Heart left ventricle (tissue), 16 donors: Measurements from ENCODE around the gene RSKR. TPM values are rescaled to one million over a fixed set of nuclear protein-coding genes. Genes with fewer than 3 reads are reported as not detected.
"Not testable (repeated sequence)": the region's sequence is repeated elsewhere in the genome, so short reads cannot be mapped to it uniquely, and the experiment has no call there.

ENCODE experiments used
- ATAC-seq, 4 donors: fragments of 200-7000 bp; cut with Tn5 transposase; one replicate each; pipeline ENCODE4 v1.9.1; 2020 to 2022; ENCODE audit warnings: moderate library complexity in 4 of 4, mild to moderate bottlenecking in 3 of 4, moderate number of reproducible peaks in 1 of 4
- DNase-seq, 5 donors: peaks; one replicate each; pipeline ENCODE4 v3.0.0-alpha.2; 2020
- H3K27ac ChIP-seq, 12 donors: fragments of 200-600 bp; sonication (generic) in 4 of 12; one replicate each; pipeline versions ENCODE4 v1.5.0 to v1.8.0; 2016 to 2022; ENCODE audit warnings: mild to moderate bottlenecking in 2 of 12
- H3K27me3 ChIP-seq, 9 donors: fragments of 200-600 bp; sonication (generic) in 2 of 9; one replicate each; pipeline versions ENCODE4 v1.5.1 to v1.8.0; 2016 to 2022; ENCODE audit warnings: mild to moderate bottlenecking in 3 of 9
- H3K36me3 ChIP-seq, 9 donors: fragments of 200-600 bp; sonication (generic) in 2 of 9; one replicate each; pipeline versions ENCODE4 v1.5.0 to v1.8.0; 2018 to 2022; ENCODE audit warnings: mild to moderate bottlenecking in 2 of 9
- H3K4me1 ChIP-seq, 12 donors: fragments of 200-600 bp; sonication (generic) in 4 of 12; one replicate each; pipeline versions ENCODE4 v1.5.0 to v1.8.0; 2016 to 2022; ENCODE audit warnings: mild to moderate bottlenecking in 3 of 12
- H3K4me3 ChIP-seq, 12 donors: fragments of 200-600 bp; sonication (generic) in 4 of 12; one replicate each; pipeline versions ENCODE4 v1.5.0 to v1.8.0; 2017 to 2022; ENCODE audit warnings: mild to moderate bottlenecking in 9 of 12, moderate library complexity in 4 of 12
- H3K9me3 ChIP-seq, 12 donors: fragments of 200-600 bp; sonication (generic) in 4 of 12; one replicate each; pipeline versions ENCODE4 v1.5.0 to v1.8.0; 2016 to 2022; ENCODE audit warnings: mild to moderate bottlenecking in 1 of 12
- POLR2A ChIP-seq, 2 donors: fragments of 450-650 bp; IDR thresholded peaks; one replicate each; pipeline ENCODE4 v1.6.1; 2017; ENCODE audit warnings: antibody characterized with exemption in 2 of 2, mild to moderate bottlenecking in 2 of 2, moderate library complexity in 2 of 2
- WGBS, 4 donors: extraction: QIAGEN DNeasy Blood & Tissue Kit in 2 of 4; methylation state at CpG; one replicate each; pipeline versions ENCODE4 v1.1.5 to v1.1.7; 2013 to 2018; 5-methylcytosine and 5-hydroxymethylcytosine counted together
- intact Hi-C, 10 donors: fragments of 100-400 bp; cut with DNase I; formaldehyde crosslinking; loops; one replicate each; pipeline versions ENCODE4 v1.11.1 to v1.14.2; 2022
- polyA plus RNA-seq, 2 donors: library from polyadenylated mRNA; stranded (reverse); fragments of 200-250 nt; gene quantifications; one replicate each; pipeline ENCODE4 v1.2.3, GENCODE V29; 2013
- total RNA-seq, 9 donors: library from RNA; depleted of rRNA in 2 of 9; stranded (reverse); fragments of >200 nt in 2 of 9; fragmentation: NEBNext Ultra II Directional in 3 of 9; extraction: Animal tissue kit (Norgen Biotek cat#: 25700) in 3 of 9; gene quantifications; one replicate each; pipeline versions ENCODE4 v1.1.0 to v1.2.4, GENCODE V29; 2016 to 2023
- TF ChIP-seq, protein P1 (sequence below), 12 donors: fragments of 200-600 bp; sonication (generic) in 4 of 12; IDR thresholded peaks; one replicate each; pipeline versions ENCODE4 v1.5.0 to v1.8.0; 2018 to 2022; ENCODE audit warnings: antibody characterized with exemption in 12 of 12, mild to moderate bottlenecking in 5 of 12
- donor health status: ischemic (EF 13 %, LVEDD 7.1; RV severe dilation, severe dysfunction).
- donor health status: healthy with polysubstance abuse.
- donor health status: DM: no; HTN: yes; CAD: no.
- donor health status: DM: no; HTN: no; CAD: no.
- donor health status: ischemic (EF 25% LVEDD 6.9; RV normal size, moderate dysfunction).
- donor health status: ischemic (EF 25% LVEDD 5.7; RV mildly dilated, moderate dysfunction).
- donor health status: healthy.
- donor health status: DM: yes; HTN: yes; CAD: no.
- donor health status: ischemic (EF 35%, LVEDD 5.7; RV mildly dilated, moderate dysfunction).
- donor health status: nonischemic (EF 11% LVEDD 7.7; RV severe dilation, severe dysfunction).
- donor health status: DM: yes; HTN: yes; CAD: no.
- donor health status: PGD.
- donor health status: ischemic (EF 29% LVEDD 5.4; RV normal size, mild dysfunction).
- donor health status: nonischemic (EF 23%, LVEDD 6.1; RV moderate dilation, normal function).

The RSKR gene
- total and polyA plus RNA-seq, 11 donors, result 2.8 to 8.3 (median 4.2) TPM

DNA sequence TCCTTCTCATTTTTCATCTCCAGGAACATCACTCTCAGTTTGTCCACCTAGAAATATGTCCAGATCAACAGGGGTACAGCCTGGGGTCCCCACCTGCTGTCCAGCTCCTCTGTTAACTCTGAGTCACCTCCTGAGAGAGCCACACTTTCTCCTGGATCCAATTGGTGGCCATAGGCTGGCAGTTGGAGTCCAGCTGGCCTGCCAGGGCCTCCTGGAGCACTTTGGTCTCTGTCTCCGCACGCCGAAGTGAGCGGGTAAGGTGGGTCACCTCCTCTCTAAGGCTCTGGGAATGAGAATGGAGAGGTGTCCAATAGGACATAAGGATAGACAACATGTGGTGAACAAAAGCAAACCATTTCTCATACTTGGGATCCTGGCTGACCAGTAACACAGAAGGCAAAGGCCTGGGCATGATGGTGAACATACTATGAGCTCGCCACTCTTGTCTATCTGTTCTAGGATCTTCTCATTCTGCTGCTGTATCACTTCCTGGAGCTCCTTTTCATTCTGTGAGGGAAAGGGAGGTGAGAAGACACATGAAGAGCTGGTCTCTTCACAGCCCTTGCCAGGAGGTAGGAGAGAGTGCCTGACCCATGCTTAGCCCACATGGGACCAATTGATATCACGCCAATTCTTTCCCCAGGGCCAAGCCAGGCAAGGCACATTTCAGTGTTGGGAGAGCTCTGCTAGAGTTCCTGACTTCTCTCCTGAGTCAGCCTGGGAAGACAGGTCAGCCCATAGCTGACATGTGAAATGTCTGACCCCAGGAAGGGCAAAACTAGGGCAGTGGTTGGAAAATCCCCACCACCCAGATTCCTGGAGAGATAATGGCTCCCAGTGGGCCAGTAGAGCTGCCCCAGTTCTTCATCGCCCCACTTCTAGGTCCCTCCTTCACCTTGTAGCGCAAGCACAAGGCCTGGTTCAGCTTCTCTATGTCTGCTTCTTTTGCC, 35.5 kb downstream of the RSKR start:
- 95 to 98% (median 96%) methylated on average over 7 to 8 of the region's 8 CpGs for WGBS, 4 donors
- Histone ChIP-seq H3K9me3 (no peaks in the 10 kb centered on the region), H3K27me3 (no peaks in the 10 kb centered on the region), H3K36me3 (peaks cover 0 to 23% (median 0%) of the 10 kb centered on the region in 9 donors), H3K4me3 (no peak overlapping the region), H3K27ac (no peak overlapping the region), H3K4me1 (peaks cover 0 to 26% (median 8%) of the 10 kb centered on the region in 12 donors)
- DNase-seq, result no peak
- ATAC-seq, result no peak
- TF ChIP-seq, protein P1, sequence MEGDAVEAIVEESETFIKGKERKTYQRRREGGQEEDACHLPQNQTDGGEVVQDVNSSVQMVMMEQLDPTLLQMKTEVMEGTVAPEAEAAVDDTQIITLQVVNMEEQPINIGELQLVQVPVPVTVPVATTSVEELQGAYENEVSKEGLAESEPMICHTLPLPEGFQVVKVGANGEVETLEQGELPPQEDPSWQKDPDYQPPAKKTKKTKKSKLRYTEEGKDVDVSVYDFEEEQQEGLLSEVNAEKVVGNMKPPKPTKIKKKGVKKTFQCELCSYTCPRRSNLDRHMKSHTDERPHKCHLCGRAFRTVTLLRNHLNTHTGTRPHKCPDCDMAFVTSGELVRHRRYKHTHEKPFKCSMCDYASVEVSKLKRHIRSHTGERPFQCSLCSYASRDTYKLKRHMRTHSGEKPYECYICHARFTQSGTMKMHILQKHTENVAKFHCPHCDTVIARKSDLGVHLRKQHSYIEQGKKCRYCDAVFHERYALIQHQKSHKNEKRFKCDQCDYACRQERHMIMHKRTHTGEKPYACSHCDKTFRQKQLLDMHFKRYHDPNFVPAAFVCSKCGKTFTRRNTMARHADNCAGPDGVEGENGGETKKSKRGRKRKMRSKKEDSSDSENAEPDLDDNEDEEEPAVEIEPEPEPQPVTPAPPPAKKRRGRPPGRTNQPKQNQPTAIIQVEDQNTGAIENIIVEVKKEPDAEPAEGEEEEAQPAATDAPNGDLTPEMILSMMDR (IDR thresholded peaks at IDR 0.05), result no peak
- no peak for TF ChIP-seq POLR2A (IDR thresholded peaks at IDR 0.05)
- intact Hi-C loops, result no loop called here

DNA sequence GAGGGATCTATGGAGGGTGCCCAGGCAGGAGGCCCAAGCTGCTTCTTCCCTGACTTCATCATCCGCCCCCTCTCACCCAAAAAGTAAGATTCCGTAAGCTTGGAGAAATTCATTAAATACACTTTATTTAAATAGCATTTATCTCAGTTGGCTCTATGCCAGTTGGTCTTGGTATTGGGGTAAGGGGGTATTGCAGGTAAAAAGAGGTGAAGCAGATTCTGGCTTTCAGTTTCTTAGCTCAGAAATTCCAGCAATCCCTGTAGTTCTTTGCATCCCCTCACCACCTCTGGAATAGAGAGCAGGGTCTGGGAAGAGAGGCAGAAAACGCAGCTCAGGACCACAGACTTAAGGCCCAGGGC, 36.5 kb downstream of the RSKR start:
- 86 to 98% (median 91%) methylated on average over 3 of the region's 3 CpGs for WGBS, 4 donors
- intact Hi-C loops, result no loop called here
- Histone ChIP-seq H3K4me1 (peaks cover 0 to 36% (median 12%) of the 10 kb centered on the region in 12 donors), H3K36me3 (peaks cover 0 to 13% (median 3%) of the 10 kb centered on the region in 9 donors), H3K9me3 (no peaks in the 10 kb centered on the region), H3K4me3 (peak overlapping the region in 1 of 12 donors; percentile 55), H3K27me3 (no peaks in the 10 kb centered on the region), H3K27ac (peak overlapping the region in 3 of 12 donors; percentile 57 to 64 (median 62))
- TF ChIP-seq, protein P1 (IDR thresholded peaks at IDR 0.05), result no peak
- TF ChIP-seq POLR2A (IDR thresholded peaks at IDR 0.05), result no peak
- DNase-seq (no peak), ATAC-seq (no peak)

DNA sequence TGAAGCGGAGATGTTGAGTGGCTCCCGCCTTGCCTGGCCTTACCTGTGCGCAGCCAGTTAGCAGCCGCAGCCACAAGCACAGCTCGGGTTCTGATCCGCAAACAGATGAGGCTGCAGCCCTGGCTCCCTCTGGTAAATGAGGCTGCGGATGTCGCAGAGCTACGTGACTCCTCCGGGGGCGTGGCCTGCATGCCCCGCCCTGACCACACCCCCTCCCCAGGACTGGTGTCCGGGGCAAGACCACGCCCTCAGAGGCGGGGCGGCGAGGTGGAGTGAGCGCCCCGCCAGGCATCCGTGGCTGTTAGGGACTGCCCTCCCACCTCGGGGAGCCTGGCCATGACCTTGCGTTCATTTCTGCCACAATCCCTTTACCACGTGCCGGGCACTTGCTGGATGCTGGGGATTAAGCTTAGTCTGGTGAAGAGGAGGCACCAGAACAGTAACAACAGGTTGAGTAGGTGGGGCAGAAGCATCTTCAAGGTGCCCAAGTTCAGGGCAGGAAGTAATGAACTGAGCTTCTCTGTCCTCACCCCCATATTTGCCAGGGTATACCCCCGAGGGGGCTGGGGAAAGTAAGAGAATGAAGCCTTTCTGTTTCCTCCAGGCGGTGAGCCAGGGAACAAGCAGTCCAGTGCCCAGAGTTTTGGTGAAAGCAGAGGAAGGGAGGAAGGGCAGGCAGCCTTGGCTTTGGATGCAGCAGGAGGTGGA, 37.1 kb downstream of the RSKR start, which contains the start of gene ALDOC:
ALDOC (minus strand) TSS at position 138 of the 708 bp plus-strand sequence. CDS start 1,363 bp downstream, outside the sequence.
- Histone ChIP-seq H3K4me1 (peaks cover 0 to 41% (median 16%) of the 10 kb centered on the region in 12 donors), H3K4me3 (peak within 1 kb of the TSS in 11 of 12 donors; percentile 21 to 56 (median 45)), H3K27me3 (no peaks in the 10 kb centered on the region), H3K36me3 (peaks cover 0 to 12% (median 3%) of the 10 kb centered on the region in 9 donors), H3K27ac (peak within 1 kb of the TSS in 10 of 12 donors; percentile 51 to 84 (median 72)), H3K9me3 (no peaks in the 10 kb centered on the region)
- WGBS, 4 donors, result 6 to 17% (median 9%) methylated on average over 6 to 26 of the region's 26 CpGs
- peak; percentile 94 to 96 for TF ChIP-seq POLR2A (IDR thresholded peaks at IDR 0.05)
- TF ChIP-seq, protein P1 (IDR thresholded peaks at IDR 0.05), result no peak
- ATAC-seq, result peak; percentile 87 to 94 (median 90)
- DNase-seq, result peak; percentile 95 to 99 (median 98)
- intact Hi-C loops, result no loop called here

DNA sequence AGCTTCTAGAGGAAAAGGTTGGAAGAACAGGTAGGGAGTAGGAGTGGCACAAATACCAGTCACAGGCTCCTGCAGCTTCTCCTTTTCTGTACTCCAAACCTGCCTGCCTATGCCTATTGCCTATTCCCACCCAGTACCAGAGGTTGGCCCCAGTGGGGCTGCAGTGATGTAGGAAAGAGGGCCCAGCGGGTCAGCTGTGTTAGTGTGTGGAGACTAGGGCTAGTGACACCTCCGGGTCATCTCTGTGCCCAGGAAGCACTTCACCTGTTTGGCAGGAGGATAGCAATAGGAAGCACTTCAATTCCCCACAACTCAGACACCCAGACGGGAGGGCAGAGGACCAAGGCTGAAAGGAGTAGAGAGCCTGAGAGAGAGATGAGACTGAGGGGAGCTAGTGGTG, 38.0 kb downstream of the RSKR start:
- Histone ChIP-seq H3K27ac (peak overlapping the region in 10 of 12 donors; percentile 17 to 84 (median 72)), H3K4me3 (peak overlapping the region in 10 of 12 donors; percentile 4 to 55 (median 45)), H3K4me1 (peaks cover 0 to 44% (median 18%) of the 10 kb centered on the region in 12 donors), H3K36me3 (peaks cover 0 to 12% (median 3%) of the 10 kb centered on the region in 9 donors)
- intact Hi-C loops, ATAC-seq, DNase-seq, H3K27me3 ChIP-seq, H3K9me3 ChIP-seq: not testable (repeated sequence)
- 41 to 58% (median 55%) methylated on average over 3 of the region's 3 CpGs for WGBS, 4 donors
